ENCODE measurements around the gene AHI1. TPM values are rescaled to one million over a fixed set of nuclear protein-coding genes. Genes with fewer than 3 reads are reported as not detected.

Gene AHI1
- total RNA-seq, 1 experiment from 2014 or later = 26.5 TPM

DNA sequence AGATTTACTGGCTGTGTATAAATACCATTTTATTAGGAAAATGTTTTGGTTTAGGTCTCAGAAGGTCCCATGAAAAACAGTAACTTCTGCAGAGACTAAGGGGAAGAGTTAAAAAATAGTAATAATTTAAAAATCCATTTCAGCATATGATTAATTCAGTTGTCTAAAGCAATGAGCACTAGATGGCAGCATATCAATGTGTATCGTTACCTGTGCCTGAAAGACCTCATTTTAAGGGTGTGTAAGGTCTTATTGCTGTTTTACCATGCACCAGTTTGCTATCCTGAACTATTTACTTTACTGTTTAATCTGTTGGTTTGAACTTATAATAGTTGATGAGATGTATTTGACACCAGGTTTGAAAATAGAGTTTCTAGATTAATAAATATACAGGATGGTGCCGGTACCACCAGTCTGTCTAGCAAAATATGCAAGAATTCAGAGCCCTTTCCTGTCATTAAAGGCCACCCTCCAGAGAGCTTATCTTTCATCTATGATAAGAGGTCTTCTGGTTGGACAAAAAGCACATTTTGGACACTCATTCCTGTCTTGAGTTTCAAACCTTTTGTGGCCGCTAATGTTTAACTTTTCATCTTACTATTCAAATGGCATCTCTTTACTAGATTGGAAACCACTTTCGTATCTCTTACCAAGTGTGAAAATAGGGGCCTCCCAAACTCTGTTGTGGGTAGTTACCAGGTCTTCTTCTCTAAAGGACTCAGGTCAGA, 8.9 kb upstream of the AHI1 start:
- Mint-ChIP-seq H3K27me3 (ENCODE audit: insufficient read depth, unreplicated experiment) (no peaks in the 10 kb centered on the region), H3K27ac (ENCODE audit: low read depth, unreplicated experiment) (no peak overlapping the region), H3K9me3 (ENCODE audit: unreplicated experiment) (no peaks in the 10 kb centered on the region), H3K4me1 (ENCODE audit: insufficient read depth, unreplicated experiment) (no peaks in the 10 kb centered on the region), H3K4me3 (ENCODE audit: unreplicated experiment) (no peak overlapping the region), H3K36me3 (ENCODE audit: insufficient read depth, unreplicated experiment) (no peaks in the 10 kb centered on the region)
- DNase-seq (ENCODE audit: unreplicated experiment) = peak; percentile 66
- intact Hi-C loops (cut with micrococcal nuclease) = loop anchor here (1.0 to 2.0 kb wide), 4 partner anchors 30 to 1042 kb away; no protein-coding TSS in a partner anchor
- ChIA-PET CTCF (interaction anchor here (0.6 to 3.2 kb wide), 22 partner anchors 8 to 811 kb away, joined by 3 to 32 read pairs (median 4); no protein-coding TSS in a partner anchor), POLR2A (interaction anchor here (0.8 to 1.2 kb wide), 6 partner anchors 8 to 744 kb away, joined by 3 to 4 read pairs (median 3); partner anchors contain the start of gene MTFR2)
- no TSS peak for BruUV-seq (replicated peaks)
- TF ChIP-seq, protein P1, sequence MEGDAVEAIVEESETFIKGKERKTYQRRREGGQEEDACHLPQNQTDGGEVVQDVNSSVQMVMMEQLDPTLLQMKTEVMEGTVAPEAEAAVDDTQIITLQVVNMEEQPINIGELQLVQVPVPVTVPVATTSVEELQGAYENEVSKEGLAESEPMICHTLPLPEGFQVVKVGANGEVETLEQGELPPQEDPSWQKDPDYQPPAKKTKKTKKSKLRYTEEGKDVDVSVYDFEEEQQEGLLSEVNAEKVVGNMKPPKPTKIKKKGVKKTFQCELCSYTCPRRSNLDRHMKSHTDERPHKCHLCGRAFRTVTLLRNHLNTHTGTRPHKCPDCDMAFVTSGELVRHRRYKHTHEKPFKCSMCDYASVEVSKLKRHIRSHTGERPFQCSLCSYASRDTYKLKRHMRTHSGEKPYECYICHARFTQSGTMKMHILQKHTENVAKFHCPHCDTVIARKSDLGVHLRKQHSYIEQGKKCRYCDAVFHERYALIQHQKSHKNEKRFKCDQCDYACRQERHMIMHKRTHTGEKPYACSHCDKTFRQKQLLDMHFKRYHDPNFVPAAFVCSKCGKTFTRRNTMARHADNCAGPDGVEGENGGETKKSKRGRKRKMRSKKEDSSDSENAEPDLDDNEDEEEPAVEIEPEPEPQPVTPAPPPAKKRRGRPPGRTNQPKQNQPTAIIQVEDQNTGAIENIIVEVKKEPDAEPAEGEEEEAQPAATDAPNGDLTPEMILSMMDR (IDR thresholded peaks at IDR 0.05; ENCODE audit: unreplicated experiment) = peak; percentile 43

DNA sequence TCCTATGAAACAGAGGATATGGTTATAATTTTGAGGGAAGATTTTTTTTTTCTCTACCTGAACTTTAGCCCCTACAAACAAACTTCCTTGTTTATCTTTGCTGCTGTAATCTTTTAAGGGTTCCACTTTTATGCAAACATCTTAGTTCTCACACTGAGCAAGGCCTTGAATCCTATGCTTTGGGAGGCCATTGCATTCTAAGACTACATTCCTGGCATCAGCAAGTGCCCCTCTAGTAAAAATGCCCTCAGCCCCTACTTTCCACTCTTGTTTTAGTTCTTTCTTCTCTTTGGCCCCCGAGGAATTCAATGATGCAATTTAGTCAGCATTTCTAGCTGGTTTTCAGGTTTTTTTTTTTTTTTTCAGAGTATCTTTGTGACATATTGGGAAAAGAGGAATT, 8.1 kb upstream of the AHI1 start:
- H3K36me3 Mint-ChIP-seq (ENCODE audit: insufficient read depth, unreplicated experiment) = no peaks in the 10 kb centered on the region
- no TSS peak for BruUV-seq (replicated peaks)
- H3K27me3 Mint-ChIP-seq (ENCODE audit: insufficient read depth, unreplicated experiment) = no peaks in the 10 kb centered on the region
- no peak overlapping the region for H3K27ac Mint-ChIP-seq (ENCODE audit: low read depth, unreplicated experiment)
- TF ChIP-seq, protein P1 (IDR thresholded peaks at IDR 0.05; ENCODE audit: unreplicated experiment) = no peak
- intact Hi-C loops (cut with micrococcal nuclease) = loop anchor here (1.0 to 2.0 kb wide), 4 partner anchors 31 to 1043 kb away; no protein-coding TSS in a partner anchor
- no peaks in the 10 kb centered on the region for H3K4me1 Mint-ChIP-seq (ENCODE audit: insufficient read depth, unreplicated experiment)
- CTCF ChIA-PET = interaction anchor here (0.6 to 3.2 kb wide), 17 partner anchors 11 to 865 kb away, joined by 3 to 32 read pairs (median 3); no protein-coding TSS in a partner anchor
- H3K4me3 Mint-ChIP-seq (ENCODE audit: unreplicated experiment) = no peak overlapping the region
- DNase-seq (ENCODE audit: unreplicated experiment) = no peak
- H3K9me3 Mint-ChIP-seq (ENCODE audit: unreplicated experiment) = no peaks in the 10 kb centered on the region
- POLR2A ChIA-PET = interaction anchor here (1.0 to 1.2 kb wide), 3 partner anchors 8 to 745 kb away, joined by 3 to 4 read pairs (median 3); partner anchors contain the start of gene MTFR2

DNA sequence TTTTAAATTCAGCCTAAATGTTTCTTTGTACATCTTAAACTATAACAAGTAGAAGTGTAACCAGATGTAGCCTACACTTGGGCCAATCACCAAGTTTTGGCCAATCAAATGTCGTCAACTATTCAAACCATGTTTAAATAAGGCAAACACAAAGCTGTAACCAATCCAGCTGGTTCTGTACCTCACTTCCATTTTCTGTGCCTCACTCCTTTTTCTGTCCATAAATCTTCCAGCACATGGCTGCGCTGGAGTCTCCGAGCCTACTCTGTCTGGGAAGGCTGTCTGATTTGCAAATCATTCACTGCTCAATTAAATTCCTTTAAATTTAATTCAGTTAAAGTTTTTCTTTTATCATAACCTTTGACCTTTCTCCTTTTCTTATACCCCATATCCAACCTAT, 7.7 kb upstream of the AHI1 start:
- DNase-seq (ENCODE audit: unreplicated experiment) = no peak
- Mint-ChIP-seq H3K36me3 (ENCODE audit: insufficient read depth, unreplicated experiment) (no peaks in the 10 kb centered on the region), H3K4me1 (ENCODE audit: insufficient read depth, unreplicated experiment) (no peaks in the 10 kb centered on the region), H3K27ac (ENCODE audit: low read depth, unreplicated experiment) (no peak overlapping the region), H3K9me3 (ENCODE audit: unreplicated experiment) (no peaks in the 10 kb centered on the region), H3K4me3 (ENCODE audit: unreplicated experiment) (no peak overlapping the region), H3K27me3 (ENCODE audit: insufficient read depth, unreplicated experiment) (no peaks in the 10 kb centered on the region)
- TF ChIP-seq, protein P1 (IDR thresholded peaks at IDR 0.05; ENCODE audit: unreplicated experiment) = no peak
- POLR2A ChIA-PET = interaction anchor here (1.2 kb wide), 1 partner anchor 721 kb away, joined by 3 read pairs; no protein-coding TSS in a partner anchor
- intact Hi-C loops (cut with micrococcal nuclease) = no loop called here
- no TSS peak for BruUV-seq (replicated peaks)
- CTCF ChIA-PET = interaction anchor here (0.6 to 3.2 kb wide), 11 partner anchors 28 to 865 kb away, joined by 3 to 32 read pairs (median 3); no protein-coding TSS in a partner anchor

DNA sequence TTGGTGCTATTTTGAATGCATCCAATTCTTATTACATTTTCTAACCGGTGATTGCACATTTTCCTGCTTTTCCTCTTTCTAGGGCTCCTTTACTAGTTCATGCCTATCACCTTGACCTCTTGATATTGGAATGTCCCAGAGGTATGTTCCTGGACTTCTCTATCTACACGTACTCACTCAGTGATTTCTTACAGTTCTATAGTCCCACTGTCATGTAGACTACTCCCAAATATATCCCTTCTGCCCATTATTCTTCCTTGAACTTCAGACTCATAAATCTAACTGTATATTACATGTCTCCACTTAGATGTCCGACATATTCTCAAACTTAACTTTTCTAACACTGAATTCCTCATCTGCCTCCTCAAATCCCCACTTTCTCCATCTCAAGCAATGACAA, 7.2 kb upstream of the AHI1 start:
- H3K9me3 Mint-ChIP-seq (ENCODE audit: unreplicated experiment) = no peaks in the 10 kb centered on the region
- CTCF ChIA-PET = interaction anchor here (0.7 to 3.2 kb wide), 4 partner anchors 604 to 813 kb away, joined by 3 to 32 read pairs (median 8); no protein-coding TSS in a partner anchor

More for the DNA sequence above, 7.2 kb upstream of the AHI1 start:
- POLR2A ChIA-PET = no interaction called here
- BruUV-seq (replicated peaks) = no TSS peak
- Mint-ChIP-seq H3K4me1 (ENCODE audit: insufficient read depth, unreplicated experiment) (no peaks in the 10 kb centered on the region), H3K4me3 (ENCODE audit: unreplicated experiment) (no peak overlapping the region), H3K36me3 (ENCODE audit: insufficient read depth, unreplicated experiment) (no peaks in the 10 kb centered on the region), H3K27me3 (ENCODE audit: insufficient read depth, unreplicated experiment) (no peaks in the 10 kb centered on the region), H3K27ac (ENCODE audit: low read depth, unreplicated experiment) (no peak overlapping the region)
- no peak for DNase-seq (ENCODE audit: unreplicated experiment)
- TF ChIP-seq, protein P1 (IDR thresholded peaks at IDR 0.05; ENCODE audit: unreplicated experiment) = no peak
- intact Hi-C loops (cut with micrococcal nuclease) = no loop called here
